Measurements from ENCODE around the gene NCKAP1.

Gene NCKAP1

DNA sequence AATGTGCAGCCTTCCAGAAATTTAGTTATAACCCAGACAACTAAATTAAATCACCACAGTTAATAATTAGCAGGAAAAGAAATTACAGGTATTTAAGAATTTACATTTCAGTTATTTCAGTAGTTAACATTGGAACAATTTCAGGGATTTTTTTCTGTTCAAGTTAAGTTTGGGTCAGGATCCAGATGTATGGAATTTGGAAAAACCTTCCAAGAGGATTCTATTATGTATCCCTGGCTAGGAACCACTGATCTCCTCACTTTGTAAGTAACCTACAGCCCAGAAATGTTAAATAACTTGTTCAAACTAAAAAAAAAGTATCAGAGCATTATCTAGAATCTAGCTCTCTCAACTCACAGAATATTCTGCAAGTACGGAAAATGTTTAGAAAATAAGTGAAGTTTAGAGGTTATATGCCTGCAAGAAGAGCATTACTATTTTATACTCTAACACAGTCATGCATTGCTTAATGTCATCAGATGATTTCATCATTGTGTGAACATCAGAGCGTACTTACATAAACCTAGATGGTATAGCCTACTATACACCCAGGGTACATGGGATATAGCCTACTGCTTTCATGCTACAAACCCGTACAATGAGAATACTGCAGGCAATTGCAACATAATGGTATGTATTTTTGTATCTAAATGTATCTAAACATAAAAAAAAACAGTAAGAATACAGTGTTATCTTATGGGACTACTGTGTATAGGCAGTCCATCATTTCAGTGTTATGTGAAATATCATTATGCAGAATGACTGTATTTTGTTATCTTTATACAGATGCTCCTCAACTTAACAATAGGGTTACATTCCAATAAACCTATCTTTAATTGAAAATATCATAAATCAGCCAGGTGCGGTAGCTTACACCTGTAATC lies 6.1 kb downstream of the NCKAP1 start:
- Histone ChIP-seq H3K9ac (ENCODE audit: low read length) (no peak overlapping the region), H3K27me3 (ENCODE audit: insufficient read depth, low read length) (no peaks in the 10 kb centered on the region), H4K12ac (ENCODE audit: low read depth, low read length) (no peak overlapping the region), H3K4me3 (ENCODE audit: low read depth, low read length) (no peak overlapping the region), H2BK120ac (ENCODE audit: insufficient read depth, low read length, poor library complexity) (no peak overlapping the region), H2AFZ (ENCODE audit: insufficient read depth, low read length, poor library complexity) (no peak overlapping the region), H3K14ac (ENCODE audit: low read length) (no peak overlapping the region), H3K4me1 (ENCODE audit: control insufficient read depth in 1 of 2, insufficient read depth in 2 of 2, low read length in 2 of 2) (no peaks in the 10 kb centered on the region), H2AK5ac (ENCODE audit: low read length) (no peak overlapping the region), H3K27ac (ENCODE audit: low read depth, low read length) (no peak overlapping the region), H3K4ac (ENCODE audit: low read depth, low read length) (peak overlapping the region; percentile 86), H3K79me2 (ENCODE audit: control insufficient read depth, insufficient read depth, low read length, poor library complexity) (peaks cover 7% of the 10 kb centered on the region), H3K36me3 (ENCODE audit: control insufficient read depth in 1 of 2, insufficient read depth in 2 of 2, low read length in 2 of 2) (no peaks in the 10 kb centered on the region), H3K23ac (ENCODE audit: low read length) (no peak overlapping the region), H3K9me3 (ENCODE audit: insufficient read depth, low read depth, low read length) (no peaks in the 10 kb centered on the region), H2BK12ac (ENCODE audit: low read length) (no peak overlapping the region), H4K91ac (ENCODE audit: low read depth, low read length) (no peak overlapping the region), H4K8ac (ENCODE audit: low read depth, low read length) (no peak overlapping the region), H3K4me2 (ENCODE audit: low read length) (no peak overlapping the region), H3K18ac (ENCODE audit: low read length) (no peak overlapping the region), H3K79me1 (ENCODE audit: low read length) (no peaks in the 10 kb centered on the region), H2BK5ac (ENCODE audit: low read depth, low read length, poor library complexity) (no peak overlapping the region)
- WGBS (ENCODE audit: extremely low coverage, insufficient coverage, insufficient read length) = no CpG with 5 or more reads among the region's 4 CpGs
- peak in 1 of 2 donors; percentile 50 for DNase-seq

DNA sequence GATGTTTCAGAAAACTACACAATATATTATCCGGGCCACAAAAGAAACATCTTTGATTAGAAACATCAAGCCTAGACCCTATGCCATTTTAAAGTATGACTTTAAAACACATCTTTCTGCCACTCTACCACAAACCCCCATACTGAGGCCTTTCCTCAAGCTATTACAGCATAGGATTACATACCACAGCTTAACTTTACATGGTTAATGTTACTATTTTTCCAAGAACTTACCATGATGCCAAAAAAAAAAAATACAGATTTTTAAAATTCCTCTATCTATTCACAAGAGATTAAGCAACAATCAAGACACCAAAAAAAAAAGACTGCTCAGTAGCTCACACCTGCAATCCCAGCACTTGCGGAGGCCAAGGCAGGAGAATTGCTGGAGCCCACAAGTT lies 9.0 kb downstream of the NCKAP1 start:
- H4K91ac ChIP-seq (ENCODE audit: low read depth, low read length) = no peak overlapping the region
- H3K36me3 ChIP-seq (ENCODE audit: control insufficient read depth in 1 of 2, insufficient read depth in 2 of 2, low read length in 2 of 2) = no peaks in the 10 kb centered on the region
- H3K4ac ChIP-seq (ENCODE audit: low read depth, low read length) = peak overlapping the region; percentile 80
- H2BK5ac ChIP-seq (ENCODE audit: low read depth, low read length, poor library complexity) = no peak overlapping the region
- WGBS (ENCODE audit: extremely low coverage, insufficient coverage, insufficient read length) = no CpG with 5 or more reads among the region's 2 CpGs
- no peak overlapping the region for H3K9ac ChIP-seq (ENCODE audit: low read length)
- H4K8ac ChIP-seq (ENCODE audit: low read depth, low read length) = no peak overlapping the region
- no peak overlapping the region for H3K4me3 ChIP-seq (ENCODE audit: low read depth, low read length)
- no peak overlapping the region for H2AK5ac ChIP-seq (ENCODE audit: low read length)
- no peak overlapping the region for H3K27ac ChIP-seq (ENCODE audit: low read depth, low read length)
- no peak overlapping the region for H3K23ac ChIP-seq (ENCODE audit: low read length)
- H3K27me3 ChIP-seq (ENCODE audit: insufficient read depth, low read length) = no peaks in the 10 kb centered on the region
- H2AFZ ChIP-seq (ENCODE audit: insufficient read depth, low read length, poor library complexity) = no peak overlapping the region
- no peak overlapping the region for H2BK120ac ChIP-seq (ENCODE audit: insufficient read depth, low read length, poor library complexity)
- peak in 1 of 2 donors; percentile 44 for DNase-seq
- H3K4me1 ChIP-seq (ENCODE audit: control insufficient read depth in 1 of 2, insufficient read depth in 2 of 2, low read length in 2 of 2) = no peaks in the 10 kb centered on the region
- H3K14ac ChIP-seq (ENCODE audit: low read length) = no peak overlapping the region
- no peak overlapping the region for H3K18ac ChIP-seq (ENCODE audit: low read length)
- H3K4me2 ChIP-seq (ENCODE audit: low read length) = no peak overlapping the region
- no peaks in the 10 kb centered on the region for H3K9me3 ChIP-seq (ENCODE audit: insufficient read depth, low read depth, low read length)
- H2BK12ac ChIP-seq (ENCODE audit: low read length) = no peak overlapping the region
- peaks cover 6% of the 10 kb centered on the region for H3K79me2 ChIP-seq (ENCODE audit: control insufficient read depth, insufficient read depth, low read length, poor library complexity)
- no peaks in the 10 kb centered on the region for H3K79me1 ChIP-seq (ENCODE audit: low read length)
- H4K12ac ChIP-seq (ENCODE audit: low read depth, low read length) = no peak overlapping the region

DNA sequence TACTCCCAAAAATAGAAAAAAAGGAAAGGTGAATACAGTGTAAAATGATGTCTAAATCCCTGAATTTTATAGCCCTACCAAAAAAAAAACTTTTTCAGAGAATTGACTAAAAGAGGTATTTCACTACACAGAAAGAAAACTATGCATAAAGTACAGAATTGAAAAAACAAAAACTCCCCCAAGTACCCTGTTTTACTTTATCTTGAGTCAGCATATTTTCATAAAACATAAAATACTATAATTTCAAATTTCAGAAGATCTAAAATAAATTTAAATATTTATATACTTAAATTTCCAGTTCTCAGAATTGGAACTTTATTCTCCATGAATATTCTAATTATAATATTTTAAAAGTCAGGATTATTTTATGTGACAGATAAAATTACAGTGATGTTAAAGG lies 10.1 kb downstream of the NCKAP1 start:
- Histone ChIP-seq H2BK12ac (ENCODE audit: low read length) (no peak overlapping the region), H3K27me3 (ENCODE audit: insufficient read depth, low read length) (no peaks in the 10 kb centered on the region), H2AFZ (ENCODE audit: insufficient read depth, low read length, poor library complexity) (no peak overlapping the region), H3K36me3 (ENCODE audit: control insufficient read depth in 1 of 2, insufficient read depth in 2 of 2, low read length in 2 of 2) (no peaks in the 10 kb centered on the region), H3K4me2 (ENCODE audit: low read length) (no peak overlapping the region), H2BK5ac (ENCODE audit: low read depth, low read length, poor library complexity) (no peak overlapping the region), H3K9me3 (ENCODE audit: insufficient read depth, low read depth, low read length) (no peaks in the 10 kb centered on the region), H3K4ac (ENCODE audit: low read depth, low read length) (no peak overlapping the region), H4K91ac (ENCODE audit: low read depth, low read length) (no peak overlapping the region), H3K18ac (ENCODE audit: low read length) (no peak overlapping the region), H3K4me3 (ENCODE audit: low read depth, low read length) (no peak overlapping the region), H4K8ac (ENCODE audit: low read depth, low read length) (no peak overlapping the region), H4K12ac (ENCODE audit: low read depth, low read length) (no peak overlapping the region), H2BK120ac (ENCODE audit: insufficient read depth, low read length, poor library complexity) (no peak overlapping the region), H3K79me1 (ENCODE audit: low read length) (no peaks in the 10 kb centered on the region), H3K23ac (ENCODE audit: low read length) (no peak overlapping the region), H3K79me2 (ENCODE audit: control insufficient read depth, insufficient read depth, low read length, poor library complexity) (peaks cover 6% of the 10 kb centered on the region), H2AK5ac (ENCODE audit: low read length) (no peak overlapping the region), H3K9ac (ENCODE audit: low read length) (no peak overlapping the region), H3K27ac (ENCODE audit: low read depth, low read length) (no peak overlapping the region), H3K4me1 (ENCODE audit: control insufficient read depth in 1 of 2, insufficient read depth in 2 of 2, low read length in 2 of 2) (no peaks in the 10 kb centered on the region), H3K14ac (ENCODE audit: low read length) (no peak overlapping the region)
- DNase-seq = no peak

DNA sequence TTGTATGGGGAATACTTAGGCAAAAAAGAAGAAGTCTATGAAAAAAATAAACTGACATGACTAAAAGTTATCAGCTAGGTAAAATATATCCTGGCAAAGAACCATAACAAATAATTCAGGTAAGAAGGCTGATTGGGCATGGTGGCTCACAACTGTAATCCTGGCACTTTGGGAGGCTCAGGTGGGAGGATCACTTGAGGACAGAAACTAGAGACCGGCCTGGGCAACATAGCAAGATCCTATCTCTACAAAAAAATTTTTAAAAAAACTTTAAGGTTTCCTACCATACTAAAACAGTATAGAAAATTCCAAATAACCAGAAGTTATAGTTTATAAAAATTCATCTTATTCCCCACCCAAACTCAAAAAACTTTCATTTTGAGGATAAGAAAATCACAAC lies 10.8 kb downstream of the NCKAP1 start:
- Histone ChIP-seq H2BK5ac (ENCODE audit: low read depth, low read length, poor library complexity) (no peak overlapping the region), H3K79me2 (ENCODE audit: control insufficient read depth, insufficient read depth, low read length, poor library complexity) (peaks cover 2% of the 10 kb centered on the region), H3K9me3 (ENCODE audit: insufficient read depth, low read depth, low read length) (no peaks in the 10 kb centered on the region), H3K14ac (ENCODE audit: low read length) (no peak overlapping the region), H3K79me1 (ENCODE audit: low read length) (no peaks in the 10 kb centered on the region), H4K12ac (ENCODE audit: low read depth, low read length) (no peak overlapping the region), H3K27ac (ENCODE audit: low read depth, low read length) (no peak overlapping the region), H4K8ac (ENCODE audit: low read depth, low read length) (no peak overlapping the region), H3K18ac (ENCODE audit: low read length) (no peak overlapping the region), H3K23ac (ENCODE audit: low read length) (no peak overlapping the region), H3K4me3 (ENCODE audit: low read depth, low read length) (no peak overlapping the region), H2AFZ (ENCODE audit: insufficient read depth, low read length, poor library complexity) (no peak overlapping the region), H4K91ac (ENCODE audit: low read depth, low read length) (no peak overlapping the region), H2BK12ac (ENCODE audit: low read length) (no peak overlapping the region), H2AK5ac (ENCODE audit: low read length) (no peak overlapping the region), H3K4ac (ENCODE audit: low read depth, low read length) (no peak overlapping the region), H3K4me1 (ENCODE audit: control insufficient read depth in 1 of 2, insufficient read depth in 2 of 2, low read length in 2 of 2) (no peaks in the 10 kb centered on the region), H3K36me3 (ENCODE audit: control insufficient read depth in 1 of 2, insufficient read depth in 2 of 2, low read length in 2 of 2) (no peaks in the 10 kb centered on the region), H3K9ac (ENCODE audit: low read length) (no peak overlapping the region), H3K27me3 (ENCODE audit: insufficient read depth, low read length) (no peaks in the 10 kb centered on the region), H2BK120ac (ENCODE audit: insufficient read depth, low read length, poor library complexity) (no peak overlapping the region), H3K4me2 (ENCODE audit: low read length) (no peak overlapping the region)
- peak in 1 of 2 donors; percentile 22 for DNase-seq
- WGBS (ENCODE audit: extremely low coverage, insufficient coverage, insufficient read length) = no CpG with 5 or more reads among the region's 1 CpG

Data from trophoblast cell (in vitro differentiated cells and primary cell).